Measurements from ENCODE around the gene TM7SF2.

GRCh38 chr11:65121447-65121864, 9.8 kb downstream of the TM7SF2 start:
- TF ChIP-seq EZH2 (IDR thresholded peaks at IDR 0.05; ENCODE audit: borderline replicate concordance, low read length), result no peak
- no peak for TF ChIP-seq CTCF (IDR thresholded peaks at IDR 0.05; ENCODE audit: low read length)

Data from OCI-LY1 (cell line).